SK-N-SH (cell line): ENCODE measurements around the gene ABCG1.

ENCODE experiments used
- CHD2 ChIP-seq: fragments of 150-350 bp; IDR thresholded peaks from 2 replicates; pipeline ENCODE4 v1.6.1; 2018; ENCODE audit warnings: low read length; ENCODE audit not compliant: partially characterized antibody
- CTCF ChIP-seq: fragments of 200-600 bp; sonication (generic); IDR thresholded peaks from 2 replicates; pipeline ENCODE4 v1.6.1; 2017; ENCODE audit warnings: antibody characterized with exemption, mild to moderate bottlenecking, moderate library complexity
- IRF3 ChIP-seq: fragments of 150-350 bp; IDR thresholded peaks from 2 replicates; pipeline ENCODE4 v1.6.1; 2016; ENCODE audit warnings: mild to moderate bottlenecking, low read depth, low read length
- POLR2AphosphoS5 ChIP-seq: IDR thresholded peaks from 2 replicates; pipeline ENCODE4 v1.6.1; 2012; ENCODE audit warnings: low read depth, low read length
- RAD21 ChIP-seq: IDR thresholded peaks from 2 replicates; pipeline ENCODE4 v1.6.1; 2012; ENCODE audit warnings: mild to moderate bottlenecking, low read length
- REST ChIP-seq: IDR thresholded peaks from 2 replicates; pipeline ENCODE4 v1.6.1; 2012; ENCODE audit warnings: mild to moderate bottlenecking, low read depth, low read length, moderate library complexity
- TEAD4 ChIP-seq: IDR thresholded peaks from 2 replicates; pipeline ENCODE4 v1.4.0; 2012; ENCODE audit warnings: mild to moderate bottlenecking, borderline replicate concordance; ENCODE audit not compliant: insufficient read depth
- USF1 ChIP-seq: IDR thresholded peaks from 2 replicates; pipeline ENCODE4 v1.4.0; 2012; ENCODE audit warnings: low read depth, borderline replicate concordance
- ZBTB33 ChIP-seq: IDR thresholded peaks from 2 replicates; pipeline ENCODE4 v1.4.0; 2012; ENCODE audit warnings: low read depth, borderline replicate concordance

- no peak for TF ChIP-seq RAD21
- no peak for TF ChIP-seq CTCF
- TF ChIP-seq USF1: no peak
- TF ChIP-seq TEAD4: no peak
- TF ChIP-seq ZBTB33: no peak
- TF ChIP-seq IRF3: no peak
- no peak for TF ChIP-seq CHD2
- TF ChIP-seq POLR2AphosphoS5: no peak
- TF ChIP-seq REST: no peak
These were observed 19.4 kb downstream of the ABCG1 start for GRCh38 chr21:42238185-42238934.
